HepG2 (cell line): Measurements from ENCODE around the gene CPLX3. TPM values are rescaled to one million over a fixed set of nuclear protein-coding genes. Genes with fewer than 3 reads are reported as not detected.

Source experiments
- ATAC-seq: fragments of 200-7000 bp; cut with Tn5 transposase; 3 replicates; pipeline ENCODE4 v1.9.1; 2020; ENCODE audit warnings: mild to moderate bottlenecking, moderate library complexity
- BruUV-seq: library from RNA; stranded (reverse); fragments of 400-500 nt; replicated peaks from 2 replicates; lab custom pipeline; 2021; lab: Mats Ljungman, UMichigan
- CTCF ChIA-PET: fragments of 300-600 bp; formaldehyde crosslinking; extraction: SDS; loops from one replicate; lab custom pipeline; 2021; ENCODE audit warnings: low total read pairs, inconsistent platforms, low intra/inter-chr PET ratio; lab: Yijun Ruan, JAX
- POLR2A ChIA-PET: fragments of 350-600 bp; sonication (Branson Sonifier 250); formaldehyde crosslinking; loops from one replicate; lab custom pipeline; 2020; ENCODE audit warnings: antibody characterized with exemption, inconsistent platforms; lab: Yijun Ruan, JAX
- DNase-seq: peaks from one replicate; pipeline ENCODE4 v3.0.0-alpha.2; 2015; ENCODE audit warnings: low spot score
- FAIRE-seq: peaks from 3 replicates; lab custom pipeline; 2011; peaks lifted over from hg19 to GRCh38; lab: Jason Lieb, UNC
- H2AFZ ChIP-seq: one replicate; pipeline ENCODE4 v1.6.1; 2011; ENCODE audit warnings: low read length, inconsistent platforms
- H3K27ac ChIP-seq: fragments of 300-600 bp; 3 replicates; pipeline ENCODE4 v1.8.0; 2011; ENCODE audit warnings: mixed run types, mild to moderate bottlenecking, mixed read lengths, low read length, inconsistent platforms; ENCODE audit not compliant: insufficient read depth; ENCODE audit errors: extremely low read length
- H3K27me3 ChIP-seq, 2 experiments: fragments of 200-600 bp in 1 of 2; 2 replicates in 1 of 2; 3 replicates in 1 of 2; pipeline versions ENCODE4 v1.6.0 to v1.8.0; 2011; ENCODE audit warnings: low read length in 2 of 2, mild to moderate bottlenecking in 2 of 2, moderate library complexity in 2 of 2, inconsistent platforms in 1 of 2; ENCODE audit not compliant: insufficient read depth in 2 of 2, control insufficient read depth in 1 of 2
- H3K36me3 ChIP-seq, 2 experiments: fragments of 200-600 bp in 1 of 2; replicated peaks in 1 of 2; 2 replicates in 1 of 2; 3 replicates in 1 of 2; pipeline versions ENCODE4 v1.5.1 to v1.8.0; 2011; ENCODE audit warnings: low read length in 2 of 2, inconsistent platforms in 1 of 2; ENCODE audit not compliant: insufficient read depth in 2 of 2, control insufficient read depth in 1 of 2
- H3K4me1 ChIP-seq: 2 replicates; pipeline ENCODE4 v1.5.1; 2012; ENCODE audit warnings: low read length, inconsistent platforms; ENCODE audit not compliant: insufficient read depth
- H3K4me2 ChIP-seq: 2 replicates; pipeline ENCODE4 v1.6.0; 2011; ENCODE audit warnings: low read depth, low read length, inconsistent platforms
- H3K4me3 ChIP-seq, 3 experiments: fragments of 200-600 bp in 1 of 3; sonication (generic), shearing (Covaris generic) in 1 of 3; replicated peaks in 1 of 3; 2 replicates each; pipeline ENCODE4 v1.5.1; 2011 to 2016; ENCODE audit warnings: low read length in 3 of 3, inconsistent platforms in 2 of 3, low read depth in 2 of 3, mild to moderate bottlenecking in 2 of 3, control low read depth in 1 of 3, mixed read lengths in 1 of 3; ENCODE audit not compliant: insufficient read depth in 1 of 3
- H3K79me2 ChIP-seq: one replicate; pipeline ENCODE4 v1.6.1; 2011; ENCODE audit warnings: low read length, inconsistent platforms; ENCODE audit not compliant: insufficient read depth
- H3K9ac ChIP-seq: 2 replicates; pipeline ENCODE4 v1.6.0; 2011; ENCODE audit warnings: mild to moderate bottlenecking, low read depth, low read length, inconsistent platforms; ENCODE audit not compliant: insufficient read depth
- H3K9me3 ChIP-seq: 2 replicates; pipeline ENCODE4 v1.5.1; 2012; ENCODE audit warnings: mild to moderate bottlenecking, low read length
- H4K20me1 ChIP-seq: 2 replicates; pipeline ENCODE4 v1.6.0; 2011; ENCODE audit warnings: inconsistent platforms, mild to moderate bottlenecking, low read length, moderate library complexity; ENCODE audit not compliant: insufficient read depth
- MAFF ChIP-seq: IDR thresholded peaks from 2 replicates; pipeline ENCODE4 v1.6.1; 2011; ENCODE audit warnings: low read depth, low read length, improper control_type of control experiment
- MED8 ChIP-seq: sonication (generic); formaldehyde crosslinking; IDR thresholded peaks from 2 replicates; pipeline ENCODE4 v1.8.1; 2023; ENCODE audit warnings: mild to moderate bottlenecking, missing genetic modification reagents; ENCODE audit not compliant: insufficient replicate concordance
- MTF1 ChIP-seq: sonication (generic); formaldehyde crosslinking; IDR thresholded peaks from 2 replicates; pipeline ENCODE4 v1.5.0; 2020; ENCODE audit warnings: missing genetic modification reagents
- WGBS: methylation state at CpG from one replicate; pipeline ENCODE4 v1.1.6; 2017; ENCODE audit warnings: low lambda C conversion rate; 5-methylcytosine and 5-hydroxymethylcytosine counted together
- in situ Hi-C: cut with HindIII; loops from 2 replicates; pipeline ENCODE4 v1.10.0; 2017; ENCODE audit warnings: low pct_unique_long_range_greater_than_20kb; ENCODE audit not compliant: extremely low pct_ligation_motif_present
- intact Hi-C: fragments of 100-400 bp; cut with micrococcal nuclease; formaldehyde crosslinking; loops from one replicate; pipeline ENCODE4 v1.10.0; 2022; ENCODE audit not compliant: unreplicated experiment
- polyA plus RNA-seq, 8 experiments: library from polyadenylated mRNA; depleted of rRNA in 3 of 8; stranded (reverse) in 7 of 8; unstranded in 1 of 8; fragments of >200 nt; fragmentation: Illumina TruSeq in 4 of 8; extraction: Trizol in 4 of 8; gene quantifications; 2 replicates each; pipeline versions ENCODE4 v1.2.1 to v1.2.3, GENCODE V29; 2011 to 2016; ENCODE audit warnings: low read depth in 4 of 8, missing spikeins in 1 of 8, mixed read lengths in 1 of 8; ENCODE audit not compliant: insufficient read depth in 1 of 8
- total RNA-seq, 5 experiments: library from RNA; depleted of rRNA; stranded (reverse); fragments of >200 nt; fragmentation: Illumina TruSeq; extraction: Trizol; gene quantifications; 2 replicates each; pipeline ENCODE4 v1.2.3, GENCODE V29; 2016; ENCODE audit warnings: low read depth in 1 of 5

The CPLX3 gene
- total and polyA plus RNA-seq, 2 of the 13 experiments (the other 11 are each of a cell fraction or from before 2014, with no cell fraction given): not detected

DNA sequence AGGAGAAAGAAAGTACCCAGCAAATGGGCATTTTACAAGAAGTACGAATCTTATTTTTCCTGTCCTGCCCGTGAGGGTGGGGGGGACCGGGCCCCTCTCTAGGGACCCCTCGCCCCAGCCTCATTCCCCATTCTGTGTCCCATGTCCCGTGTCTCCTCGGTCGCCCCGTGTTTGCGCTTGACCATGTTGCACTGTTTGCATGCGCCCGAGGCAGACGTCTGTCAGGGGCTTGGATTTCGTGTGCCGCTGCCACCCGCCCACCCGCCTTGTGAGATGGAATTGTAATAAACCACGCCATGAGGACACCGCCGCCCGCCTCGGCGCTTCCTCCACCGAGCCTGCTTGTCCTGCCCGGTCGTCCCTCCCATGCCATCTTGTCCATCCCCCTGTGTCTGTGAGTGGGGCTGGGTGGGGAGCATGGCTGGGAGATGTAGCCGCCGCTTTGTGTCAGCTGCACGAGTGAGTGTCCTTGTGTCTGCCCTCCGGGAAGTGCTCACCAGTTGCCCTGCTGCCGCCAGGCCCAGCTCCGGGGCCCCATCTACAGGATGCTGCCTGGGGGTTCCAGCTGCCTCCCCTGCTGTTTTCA, 23.5 kb upstream of the CPLX3 start:
- Histone ChIP-seq H3K27me3 (no peaks in the 10 kb centered on the region; a peak in 1 of 5 replicates), H3K36me3 (peaks cover 18 to 40% of the 10 kb centered on the region in 2 experiments), H3K27ac (no peak overlapping the region), H3K4me2 (no peak overlapping the region), H4K20me1 (no peaks in the 10 kb centered on the region; the same call in 1 of the 2 replicates), H3K9me3 (no peaks in the 10 kb centered on the region), H2AFZ (no peak overlapping the region), H3K4me1 (peaks cover 13% of the 10 kb centered on the region), H3K9ac (no peak overlapping the region), H3K79me2 (no peaks in the 10 kb centered on the region), H3K4me3 (no peak overlapping the region)
- no peak for FAIRE-seq
- TF ChIP-seq MTF1 (CRISPR knock-in tag) (no peak), MED8 (no peak)
- no peak for ATAC-seq
- CTCF ChIA-PET: no interaction called here
- in situ Hi-C loops (no loop called here), intact Hi-C loops (no loop called here)
- POLR2A ChIA-PET: no interaction called here
- BruUV-seq: no TSS peak
- no peak for DNase-seq
- WGBS: over 99% methylated on average over 27 of the region's 31 CpGs

DNA sequence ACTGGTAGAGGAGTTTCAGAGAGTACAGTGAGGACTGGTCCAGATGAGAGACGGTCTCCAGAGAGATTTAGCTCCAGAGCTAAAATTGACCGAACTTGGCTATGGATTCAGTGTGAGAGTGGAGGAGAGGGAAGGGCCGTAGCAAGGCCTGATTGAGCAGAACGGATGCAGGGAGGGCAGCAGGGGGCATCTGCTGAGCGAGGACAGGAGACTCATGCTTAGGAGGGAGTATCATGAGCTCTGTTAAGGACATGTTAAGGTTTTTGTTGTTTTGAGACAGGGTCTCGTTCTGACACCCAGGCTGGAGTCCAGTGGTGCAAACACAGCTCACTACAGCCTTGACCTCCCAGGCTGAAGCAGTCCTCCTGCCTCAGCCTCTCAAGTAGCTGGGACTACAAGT, 21.5 kb upstream of the CPLX3 start:
- TF ChIP-seq MAFF: no peak
- ChIA-PET CTCF (no interaction called here), POLR2A (no interaction called here)
- 88% methylated on average over 6 of the region's 6 CpGs for WGBS
- no peak for FAIRE-seq
- Histone ChIP-seq H3K27ac (no peak overlapping the region), H3K9ac (no peak overlapping the region), H3K27me3 (no peaks in the 10 kb centered on the region; a peak in 1 of 5 replicates), H3K9me3 (no peaks in the 10 kb centered on the region), H3K79me2 (no peaks in the 10 kb centered on the region), H2AFZ (no peak overlapping the region), H4K20me1 (no peaks in the 10 kb centered on the region; the same call in 1 of the 2 replicates), H3K4me2 (no peak overlapping the region), H3K4me1 (peaks cover 17% of the 10 kb centered on the region), H3K36me3 (peaks cover 14 to 23% of the 10 kb centered on the region in 2 experiments), H3K4me3 (no peak overlapping the region)
- no peak for DNase-seq
- in situ Hi-C loops: no loop called here
- ATAC-seq: no peak
- no TSS peak for BruUV-seq
- intact Hi-C loops: no loop called here
